NCI-H2196 treated with DMSO at 0.1 percent for 48 hours (cell line): ENCODE data around the gene ZNF462.
"Not testable (repeated sequence)": the region's sequence is repeated elsewhere in the genome, so short reads cannot be mapped to it uniquely, and the experiment has no call there.

Experiments
- DNase-seq: peaks from one replicate; lab custom pipeline; 2025; ENCODE audit not compliant: unreplicated experiment; lab: John Stamatoyannopoulos, UW

ZNF462 gene

DNA sequence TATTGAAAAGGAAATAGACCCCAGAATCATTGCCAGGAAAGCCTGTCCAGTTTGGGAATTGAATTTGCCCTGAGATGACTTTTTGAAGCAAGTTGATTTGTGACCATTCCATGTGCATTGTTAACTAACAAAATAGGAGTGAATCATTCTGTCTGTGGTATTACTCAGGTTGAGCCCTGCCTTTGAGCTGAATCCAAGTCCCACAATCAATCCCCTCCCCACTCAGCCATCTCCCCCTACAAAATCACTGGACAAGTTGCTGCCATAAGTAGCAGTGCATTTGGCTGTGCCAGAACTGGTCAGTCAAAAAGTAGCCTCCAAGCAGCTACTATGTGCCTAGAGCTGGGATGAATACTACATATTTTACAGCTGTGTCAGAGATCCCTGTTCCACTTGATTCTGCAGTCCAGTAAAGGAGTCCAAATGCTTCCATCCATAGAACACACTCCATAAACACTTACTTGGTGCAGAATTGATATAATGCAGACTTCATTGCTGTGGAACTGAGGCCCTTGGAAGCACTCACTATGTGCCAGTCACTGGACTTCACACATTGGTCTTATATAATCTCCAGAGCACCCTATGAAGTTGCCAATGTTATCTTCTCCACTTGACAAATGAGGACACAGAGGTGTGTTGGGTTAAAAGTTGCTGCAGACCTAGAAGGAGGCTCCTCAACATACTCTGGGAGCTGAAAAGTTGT lies 96.1 kb downstream of the ZNF462 start:
- DNase-seq: no peak

- DNase-seq: no peak
Observed at GRCh38 chr9:106960258-106960657, 97.3 kb downstream of the ZNF462 start.

GRCh38 chr9:106961623-106962022 lies 98.7 kb downstream of the ZNF462 start:
- DNase-seq: no peak

DNA sequence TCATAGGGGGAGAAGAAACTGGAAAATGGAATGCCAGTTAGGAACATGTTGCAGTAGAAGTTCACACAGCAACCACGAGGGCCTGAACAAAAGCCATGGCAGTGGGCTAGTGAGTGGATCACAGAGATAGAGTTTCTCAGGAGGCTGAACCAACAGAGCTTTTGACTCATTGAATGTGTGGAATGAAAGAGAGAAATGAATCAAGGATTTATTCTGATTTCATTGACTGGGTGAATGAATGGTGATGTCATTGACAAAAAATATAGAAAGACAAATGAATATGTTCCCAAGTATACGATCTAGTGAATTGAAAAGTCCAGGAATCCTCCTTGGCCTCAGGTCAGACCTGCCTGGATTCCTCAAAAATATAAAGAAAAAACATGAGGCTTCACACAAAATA lies 99.2 kb downstream of the ZNF462 start:
- no peak for DNase-seq

DNA sequence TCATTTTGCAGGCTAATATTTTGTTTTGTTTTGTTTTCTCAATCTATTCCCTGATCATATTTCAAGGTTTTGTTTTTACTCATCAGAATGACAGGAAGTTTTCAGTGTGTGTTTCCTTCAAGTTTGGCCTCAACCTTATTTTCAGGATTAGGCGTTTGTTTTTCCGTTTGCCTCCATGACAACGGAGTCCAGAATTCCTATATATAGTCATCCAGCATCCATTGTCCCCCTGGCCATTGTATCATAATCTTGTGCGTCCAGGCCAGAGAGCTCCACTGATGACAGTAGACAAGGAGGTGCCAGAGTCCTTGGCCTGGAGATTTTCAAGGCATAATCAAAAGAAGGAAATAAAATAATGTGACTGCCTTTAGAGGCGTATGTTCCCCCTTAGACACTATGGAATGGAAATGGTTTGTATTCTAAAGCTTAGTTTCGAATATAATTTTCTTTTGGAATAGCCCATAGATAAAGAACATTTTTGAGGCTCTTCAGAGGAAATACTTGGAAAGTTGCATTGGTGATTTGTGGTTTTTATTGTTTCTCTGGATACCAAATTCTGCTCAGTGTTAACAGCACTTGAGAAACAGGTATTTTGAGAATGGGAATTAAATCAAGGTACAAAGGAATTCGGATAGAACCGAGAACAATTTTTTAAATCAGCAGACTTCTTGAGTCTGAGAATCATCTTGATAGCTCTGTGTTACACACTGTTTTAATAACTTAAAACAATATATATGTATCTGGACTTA lies 99.8 kb downstream of the ZNF462 start:
- DNase-seq: no peak

DNA sequence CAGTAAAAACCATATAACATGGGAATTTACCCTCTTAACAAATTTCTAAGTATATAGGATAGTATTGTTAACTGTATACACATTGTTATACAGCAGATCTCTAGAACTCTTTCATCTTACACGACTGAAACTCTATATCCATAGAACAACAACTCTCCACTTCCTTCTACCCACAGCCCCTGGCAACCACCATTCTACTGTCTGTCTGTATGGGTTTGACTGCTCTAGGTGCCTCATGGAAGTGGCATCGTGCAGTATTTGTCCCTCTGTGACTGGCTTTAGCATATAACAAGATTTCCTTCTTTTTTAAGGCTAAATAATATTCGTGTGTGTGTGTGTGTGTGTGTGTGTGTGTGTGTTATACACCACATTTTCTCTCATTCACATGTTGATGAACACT lies 100.7 kb downstream of the ZNF462 start:
- DNase-seq: no peak

GRCh38 chr9:106964329-106964728 lies 101.4 kb downstream of the ZNF462 start:
- no peak for DNase-seq

- DNase-seq: no peak
Observed at GRCh38 chr9:106964822-106965525, 102.0 kb downstream of the ZNF462 start.

DNA sequence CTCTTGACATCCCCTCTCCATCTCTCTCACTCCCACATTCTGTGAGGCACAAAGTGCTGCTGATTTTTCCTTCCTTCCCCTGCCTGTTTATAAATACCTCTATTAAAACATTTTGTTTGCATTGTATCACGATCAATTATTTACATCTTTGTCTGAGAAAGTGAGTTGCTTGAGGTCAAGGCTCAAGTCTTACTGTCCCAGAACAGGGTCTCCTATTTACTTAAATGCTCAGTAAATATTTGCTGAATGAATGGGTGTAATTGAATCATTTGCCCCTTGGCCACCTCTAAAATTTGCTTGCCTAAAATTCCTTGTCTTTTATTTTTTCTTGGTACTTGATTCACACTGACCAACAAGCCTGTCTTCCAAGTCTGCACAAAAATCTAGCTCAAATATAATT lies 103.5 kb downstream of the ZNF462 start:
- no peak for DNase-seq

DNA sequence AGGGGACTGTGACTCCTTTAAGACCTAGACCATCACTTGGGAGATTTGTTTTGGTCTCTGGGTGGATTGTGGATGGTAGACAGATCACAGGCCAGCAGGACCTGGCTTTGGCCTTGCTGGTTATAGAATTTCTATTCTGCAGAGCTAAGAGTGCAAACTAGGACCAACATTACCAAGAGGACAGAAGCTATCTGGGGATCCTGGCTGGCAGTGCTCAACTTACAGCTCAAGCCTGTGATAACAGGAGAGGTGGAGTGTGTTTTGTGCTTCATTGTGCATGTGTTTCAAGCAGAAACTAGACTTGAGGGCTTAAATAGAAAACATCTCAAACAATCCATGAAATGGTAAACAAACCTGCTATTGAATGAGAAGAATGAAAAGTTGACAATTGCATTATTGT lies 106.7 kb downstream of the ZNF462 start:
- DNase-seq: no peak

- no peak for DNase-seq
Observed at GRCh38 chr9:106970219-106970975, 107.4 kb downstream of the ZNF462 start.

DNA sequence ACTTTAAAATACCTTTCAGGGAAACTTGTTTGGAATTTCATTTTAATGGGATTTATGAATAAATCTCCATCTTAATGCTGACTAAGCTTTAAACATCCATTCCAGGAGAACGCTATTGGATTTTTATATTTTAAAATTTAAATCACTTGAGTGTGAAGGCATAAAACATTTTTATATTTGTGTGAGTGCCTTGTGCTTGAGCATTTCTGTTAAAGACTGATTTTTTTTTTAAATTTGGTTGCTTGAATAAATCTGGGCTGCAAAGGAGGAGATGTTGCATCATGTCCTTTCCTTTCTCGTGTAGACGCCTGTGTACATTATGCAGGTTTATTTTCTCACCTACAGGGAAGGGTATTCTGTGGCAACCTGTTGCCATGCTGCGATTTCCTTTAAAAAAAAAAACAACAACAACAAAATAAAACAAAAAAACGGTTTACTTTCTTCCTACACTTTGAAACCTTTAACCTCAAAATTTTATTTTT lies 108.1 kb downstream of the ZNF462 start:
- no peak for DNase-seq

DNA sequence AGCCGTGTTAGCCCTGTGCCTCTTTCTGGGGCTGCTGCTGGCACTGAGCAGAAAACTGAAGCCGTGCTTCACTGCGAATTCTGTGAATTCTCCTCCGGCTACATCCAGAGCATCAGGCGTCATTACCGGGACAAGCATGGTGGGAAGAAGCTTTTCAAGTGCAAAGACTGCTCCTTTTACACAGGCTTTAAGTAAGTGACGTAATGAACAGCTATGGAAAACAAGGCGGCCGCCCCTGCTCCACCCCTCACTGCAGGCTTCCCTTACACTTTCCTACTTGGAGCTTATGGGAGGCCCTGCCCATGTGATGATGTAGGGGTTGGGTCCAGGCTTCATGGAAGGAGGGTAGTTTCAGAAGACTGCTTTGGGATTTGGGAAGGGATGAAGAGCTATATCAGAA lies 109.1 kb downstream of the ZNF462 start:
- DNase-seq: no peak

- no peak for DNase-seq
Observed at GRCh38 chr9:106974341-106974740, 111.4 kb downstream of the ZNF462 start.

DNA sequence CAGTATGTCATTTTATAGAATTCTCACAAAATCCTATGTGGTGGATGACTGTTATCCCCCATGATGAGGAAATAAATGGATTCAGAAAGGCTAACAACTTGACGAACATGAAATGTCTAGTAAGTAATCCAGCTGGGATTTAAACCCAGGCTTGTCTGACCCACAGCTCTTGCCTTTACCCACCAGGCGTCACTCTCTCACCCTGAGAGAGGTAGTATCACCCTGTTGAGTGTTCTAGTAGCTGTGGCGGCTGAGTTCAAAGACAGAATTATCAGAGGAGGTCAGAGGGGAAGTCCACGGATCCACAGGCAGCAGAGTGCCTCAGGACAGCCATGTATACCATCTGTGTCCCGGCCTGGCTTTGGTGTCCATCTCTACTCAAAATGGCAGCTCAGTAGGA lies 113.8 kb downstream of the ZNF462 start:
- DNase-seq: no peak

DNA sequence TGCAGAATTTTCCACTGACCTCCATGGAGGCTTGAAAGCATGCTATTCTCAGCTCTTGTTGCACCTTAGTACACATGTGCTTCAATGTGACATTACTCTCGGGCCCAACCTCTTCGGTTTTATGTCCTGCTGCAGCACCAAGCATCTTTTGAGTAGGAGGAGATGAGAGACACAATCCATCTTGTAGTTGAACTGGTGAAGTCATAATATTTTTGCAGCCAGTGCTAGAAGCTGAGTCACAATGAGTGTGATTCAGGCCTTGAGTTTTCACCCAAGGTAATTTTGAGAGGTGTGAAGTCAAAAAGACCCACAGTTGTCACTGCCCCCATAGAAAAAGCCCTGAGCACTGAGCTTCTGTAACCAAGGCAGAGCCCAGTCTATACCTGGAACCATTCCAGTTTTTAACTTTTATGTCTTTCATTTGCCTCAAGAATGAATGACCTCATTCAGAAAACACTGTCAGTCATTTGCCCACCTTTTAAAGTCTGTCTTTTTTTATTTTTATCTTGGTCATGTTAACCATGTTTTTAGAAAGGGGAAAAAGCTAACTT lies 117.7 kb downstream of the ZNF462 start:
- no peak for DNase-seq

DNA sequence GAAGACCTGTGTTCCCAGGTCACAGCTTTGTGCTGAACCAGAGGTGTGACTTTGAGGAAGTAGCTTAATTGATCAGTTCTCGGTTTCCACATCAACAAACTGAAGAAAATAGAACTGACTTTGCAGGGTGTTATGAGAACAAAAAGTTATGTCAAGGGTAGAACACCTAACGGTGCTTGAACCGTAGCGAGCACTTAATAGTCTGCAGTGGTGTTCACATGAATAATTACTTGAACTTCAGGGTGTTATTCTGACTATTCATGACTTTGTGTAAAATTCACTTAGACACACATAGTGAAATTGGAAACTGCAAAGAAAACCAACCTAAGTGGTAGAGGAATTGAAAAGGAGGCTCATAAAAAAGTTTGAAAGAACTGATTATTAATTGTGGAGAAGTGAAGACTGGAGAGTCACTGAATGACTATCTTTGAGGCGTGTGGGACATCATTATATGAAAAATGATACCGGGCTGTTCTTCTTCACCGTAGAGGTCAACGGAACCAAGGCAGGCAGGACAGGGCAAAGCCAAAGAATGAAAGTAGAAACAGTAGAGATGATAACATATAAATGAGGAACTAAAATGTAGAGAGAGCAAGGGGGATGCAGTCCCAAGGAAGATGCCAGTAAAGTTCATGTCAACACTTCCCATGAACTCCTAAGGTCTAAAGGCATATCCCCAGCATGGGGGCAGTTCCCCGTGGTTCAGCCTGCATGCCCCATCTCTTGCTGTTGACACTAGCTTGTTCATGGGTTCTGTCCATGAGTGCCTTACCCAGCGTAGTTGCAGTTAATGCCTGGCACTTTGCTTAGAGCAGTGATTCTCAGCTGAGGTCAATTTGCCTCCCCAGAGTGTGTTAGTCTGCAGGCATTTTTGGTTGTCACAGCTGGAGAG lies 118.7 kb downstream of the ZNF462 start:
- no peak for DNase-seq

DNA sequence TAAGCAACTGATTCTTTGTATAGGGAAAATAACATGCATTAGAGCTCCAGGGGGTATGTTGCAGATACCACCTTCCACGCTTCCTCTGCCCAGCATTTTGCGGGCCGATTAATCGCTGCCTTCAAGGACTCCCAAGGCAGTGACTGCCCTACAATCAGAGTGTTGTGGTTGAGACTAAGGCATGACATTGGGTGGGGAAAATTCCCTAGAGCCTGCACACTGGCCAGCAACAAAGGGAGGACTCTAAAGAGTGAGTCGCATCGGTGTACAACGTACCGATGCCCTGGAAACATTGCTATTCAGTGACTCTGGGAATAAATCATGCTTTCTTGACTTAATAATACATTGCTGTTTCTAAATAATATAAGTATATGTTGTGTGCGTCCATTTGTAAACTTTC lies 119.7 kb downstream of the ZNF462 start:
- DNase-seq: no peak

DNA sequence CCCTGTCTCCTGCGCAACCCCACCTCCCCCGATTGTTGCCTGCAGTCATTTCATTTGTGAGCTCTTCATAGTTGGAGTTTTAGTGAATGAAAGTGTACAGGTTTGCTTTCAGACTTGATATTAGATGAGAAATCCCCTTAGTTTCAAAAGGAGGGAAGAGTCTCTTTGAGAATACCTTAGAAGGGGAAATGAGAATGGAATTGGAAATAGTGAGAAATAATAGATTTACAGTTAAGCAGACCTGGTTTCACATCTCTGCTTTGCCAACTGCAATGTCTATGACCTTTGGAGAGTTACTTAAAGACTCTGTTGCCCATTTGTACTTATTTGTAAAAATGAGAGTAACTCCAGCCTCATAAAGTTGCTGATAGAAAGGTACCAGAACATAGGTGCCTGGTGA lies 120.4 kb downstream of the ZNF462 start:
- no peak for DNase-seq

DNA sequence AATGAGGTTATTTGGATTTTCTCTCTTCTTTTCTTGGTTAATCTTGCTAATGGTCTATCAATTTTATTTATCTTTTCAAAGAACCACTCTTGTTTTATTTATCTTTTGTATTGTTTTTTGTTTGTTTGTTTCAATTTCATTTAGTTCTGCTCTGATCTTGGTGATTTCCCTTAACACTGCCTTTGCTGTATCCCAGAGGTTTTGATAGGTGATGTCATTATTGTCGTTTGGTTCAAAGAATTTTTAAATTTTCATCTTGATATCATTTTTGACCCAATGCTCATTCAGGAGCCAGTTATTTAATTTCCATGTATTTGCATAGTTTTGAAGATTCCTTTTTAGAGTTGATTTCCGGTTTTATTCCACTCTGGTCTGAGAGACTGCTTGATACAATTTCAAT lies 126.9 kb downstream of the ZNF462 start:
- DNase-seq: not testable (repeated sequence)
